Activated CD8-positive, alpha-beta T cell treated with anti-CD3 and anti-CD28 coated beads for 36 hours (primary cell): ENCODE measurements around the gene TMEM184A. TPM values are rescaled to one million over a fixed set of nuclear protein-coding genes. Genes with fewer than 3 reads are reported as not detected.
A peak's percentile ranks its signal among the peaks of the same experiment; 100 is the strongest.

Experiments
- ATAC-seq: fragments of 200-7000 bp; cut with Tn5 transposase; one replicate; pipeline ENCODE4 v1.10.0; 2021; ENCODE audit warnings: mild to moderate bottlenecking, moderate library complexity
- CTCF ChIA-PET: fragments of 350-600 bp; sonication (Branson Sonifier 250); formaldehyde crosslinking; loops from one replicate; lab custom pipeline; 2021; ENCODE audit warnings: antibody characterized with exemption; lab: Charles Lee
- POLR2A ChIA-PET: fragments of 350-600 bp; sonication (Branson Sonifier 250); formaldehyde crosslinking; loops from one replicate; lab custom pipeline; 2021; ENCODE audit warnings: antibody characterized with exemption; lab: Charles Lee
- DNase-seq: peaks from one replicate; pipeline ENCODE4 v3.0.0-alpha.2; 2020
- H3K27ac Mint-ChIP-seq: one replicate; pipeline ENCODE4 v1.8.0; 2021; ENCODE audit warnings: mild to moderate bottlenecking, mixed read lengths
- H3K27me3 Mint-ChIP-seq: one replicate; pipeline ENCODE4 v1.8.0; 2021; ENCODE audit warnings: mixed read lengths
- H3K36me3 Mint-ChIP-seq: one replicate; pipeline ENCODE4 v1.8.0; 2021; ENCODE audit warnings: low read depth, mixed read lengths
- H3K4me1 Mint-ChIP-seq: one replicate; pipeline ENCODE4 v1.8.0; 2021; ENCODE audit warnings: low read depth, mixed read lengths
- H3K4me3 Mint-ChIP-seq: one replicate; pipeline ENCODE4 v1.8.0; 2021; ENCODE audit warnings: mild to moderate bottlenecking, moderate library complexity, mixed read lengths
- H3K9me3 Mint-ChIP-seq: one replicate; pipeline ENCODE4 v1.8.0; 2021; ENCODE audit warnings: mixed read lengths
- intact Hi-C: fragments of 100-400 bp; cut with micrococcal nuclease; formaldehyde crosslinking; loops from one replicate; pipeline ENCODE4 v1.10.0; 2022
- total RNA-seq, 2 experiments: library from RNA; stranded (reverse); gene quantifications; one replicate each; pipeline ENCODE4 v1.2.3, GENCODE V29; 2021
- TF ChIP-seq, protein P1 (sequence below): fragments of 200-600 bp; IDR thresholded peaks from one replicate; pipeline ENCODE4 v1.8.0; 2022; ENCODE audit warnings: antibody characterized with exemption, mild to moderate bottlenecking

TMEM184A gene
- total RNA-seq, 2 experiments from 2014 or later: not detected

DNA sequence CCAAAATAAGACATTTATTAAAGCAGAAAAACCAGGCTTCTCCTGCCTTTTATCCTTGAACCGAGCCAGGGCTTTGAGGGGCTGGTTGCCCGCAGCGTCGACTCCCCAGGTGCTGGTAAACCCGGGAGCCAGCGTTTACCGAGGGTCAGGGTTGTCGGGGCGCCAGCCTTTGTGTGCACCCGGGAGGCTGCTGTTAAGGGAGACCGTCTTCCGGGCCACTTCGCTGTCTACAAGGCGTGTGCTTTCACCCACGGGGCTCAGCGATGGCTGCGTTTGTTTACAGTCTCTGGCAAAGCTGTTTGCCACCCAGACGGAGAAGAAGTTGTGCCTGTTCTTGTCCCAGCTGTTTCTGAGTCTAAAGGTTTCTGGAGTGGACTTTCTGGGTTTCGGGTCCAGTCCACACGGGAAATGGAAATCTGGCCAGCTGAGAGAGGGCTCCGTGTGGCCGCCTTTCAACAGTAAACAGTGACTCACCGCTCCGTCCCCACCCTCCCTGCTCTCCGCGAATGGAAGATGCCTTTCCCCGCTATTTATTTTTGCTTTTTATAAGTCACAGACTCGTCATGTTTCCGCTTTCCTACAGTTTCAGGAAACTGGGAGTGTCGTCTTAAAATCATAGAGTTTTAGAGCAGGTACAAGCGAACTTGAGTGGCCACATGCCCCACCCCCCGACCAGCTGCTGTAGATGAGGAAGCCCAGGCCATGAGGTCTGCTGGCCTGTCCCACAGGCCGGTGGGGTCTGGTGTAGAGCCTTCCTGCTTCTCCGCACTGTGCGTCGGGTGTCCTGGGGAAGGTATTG is 23.4 kb downstream of the TMEM184A start:
- Mint-ChIP-seq H3K9me3 (no peaks in the 10 kb centered on the region), H3K27ac (peak overlapping the region; percentile 92), H3K36me3 (peaks cover 6% of the 10 kb centered on the region), H3K4me1 (peaks cover 24% of the 10 kb centered on the region), H3K27me3 (no peaks in the 10 kb centered on the region), H3K4me3 (peak overlapping the region; percentile 91)
- ChIA-PET POLR2A (interaction anchor here (0.7 to 3.4 kb wide), 4 partner anchors 16 to 58 kb away, joined by 3 to 13 read pairs (median 4); partner anchors contain the start of gene INTS1), CTCF (no interaction called here)
- TF ChIP-seq, protein P1, sequence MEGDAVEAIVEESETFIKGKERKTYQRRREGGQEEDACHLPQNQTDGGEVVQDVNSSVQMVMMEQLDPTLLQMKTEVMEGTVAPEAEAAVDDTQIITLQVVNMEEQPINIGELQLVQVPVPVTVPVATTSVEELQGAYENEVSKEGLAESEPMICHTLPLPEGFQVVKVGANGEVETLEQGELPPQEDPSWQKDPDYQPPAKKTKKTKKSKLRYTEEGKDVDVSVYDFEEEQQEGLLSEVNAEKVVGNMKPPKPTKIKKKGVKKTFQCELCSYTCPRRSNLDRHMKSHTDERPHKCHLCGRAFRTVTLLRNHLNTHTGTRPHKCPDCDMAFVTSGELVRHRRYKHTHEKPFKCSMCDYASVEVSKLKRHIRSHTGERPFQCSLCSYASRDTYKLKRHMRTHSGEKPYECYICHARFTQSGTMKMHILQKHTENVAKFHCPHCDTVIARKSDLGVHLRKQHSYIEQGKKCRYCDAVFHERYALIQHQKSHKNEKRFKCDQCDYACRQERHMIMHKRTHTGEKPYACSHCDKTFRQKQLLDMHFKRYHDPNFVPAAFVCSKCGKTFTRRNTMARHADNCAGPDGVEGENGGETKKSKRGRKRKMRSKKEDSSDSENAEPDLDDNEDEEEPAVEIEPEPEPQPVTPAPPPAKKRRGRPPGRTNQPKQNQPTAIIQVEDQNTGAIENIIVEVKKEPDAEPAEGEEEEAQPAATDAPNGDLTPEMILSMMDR: no peak
- ATAC-seq (peak; percentile 51), DNase-seq (peak; percentile 74)
- intact Hi-C loops: no loop called here

DNA sequence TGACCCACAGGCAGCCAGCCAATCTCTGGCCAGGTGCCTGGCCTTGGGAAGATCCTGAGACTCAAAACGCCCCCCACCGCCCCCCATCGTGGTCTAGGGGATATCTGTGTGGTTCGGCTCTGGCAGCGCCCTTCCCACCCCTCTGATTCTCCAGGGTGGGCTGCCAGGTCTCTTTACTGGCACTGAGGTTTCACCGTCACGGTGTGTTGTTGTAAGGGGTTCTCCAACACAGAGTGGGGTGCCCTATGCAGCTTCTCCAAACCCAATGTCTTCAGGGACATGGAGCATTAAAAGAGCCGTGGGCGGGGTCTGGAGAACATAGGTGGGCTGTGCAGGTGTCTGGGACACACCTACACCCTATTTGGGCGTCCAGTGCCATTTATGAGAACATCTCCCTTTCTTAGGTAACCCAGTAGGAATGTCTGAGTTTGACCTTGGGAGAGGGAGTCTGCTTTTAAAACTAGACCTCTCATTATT is 24.0 kb downstream of the TMEM184A start:
- intact Hi-C loops: no loop called here
- TF ChIP-seq, protein P1: no peak
- DNase-seq: peak; percentile 33
- POLR2A ChIA-PET: interaction anchor here (0.7 to 3.4 kb wide), 3 partner anchors 24 to 57 kb away, joined by 3 to 13 read pairs (median 3); partner anchors contain the start of gene INTS1
- peak overlapping the region; percentile 91 for H3K4me3 Mint-ChIP-seq
- peaks cover 6% of the 10 kb centered on the region for H3K36me3 Mint-ChIP-seq
- ATAC-seq: no peak
- CTCF ChIA-PET: no interaction called here
- H3K4me1 Mint-ChIP-seq: peaks cover 24% of the 10 kb centered on the region
- H3K9me3 Mint-ChIP-seq: no peaks in the 10 kb centered on the region
- H3K27ac Mint-ChIP-seq: peak overlapping the region; percentile 92
- no peaks in the 10 kb centered on the region for H3K27me3 Mint-ChIP-seq

DNA sequence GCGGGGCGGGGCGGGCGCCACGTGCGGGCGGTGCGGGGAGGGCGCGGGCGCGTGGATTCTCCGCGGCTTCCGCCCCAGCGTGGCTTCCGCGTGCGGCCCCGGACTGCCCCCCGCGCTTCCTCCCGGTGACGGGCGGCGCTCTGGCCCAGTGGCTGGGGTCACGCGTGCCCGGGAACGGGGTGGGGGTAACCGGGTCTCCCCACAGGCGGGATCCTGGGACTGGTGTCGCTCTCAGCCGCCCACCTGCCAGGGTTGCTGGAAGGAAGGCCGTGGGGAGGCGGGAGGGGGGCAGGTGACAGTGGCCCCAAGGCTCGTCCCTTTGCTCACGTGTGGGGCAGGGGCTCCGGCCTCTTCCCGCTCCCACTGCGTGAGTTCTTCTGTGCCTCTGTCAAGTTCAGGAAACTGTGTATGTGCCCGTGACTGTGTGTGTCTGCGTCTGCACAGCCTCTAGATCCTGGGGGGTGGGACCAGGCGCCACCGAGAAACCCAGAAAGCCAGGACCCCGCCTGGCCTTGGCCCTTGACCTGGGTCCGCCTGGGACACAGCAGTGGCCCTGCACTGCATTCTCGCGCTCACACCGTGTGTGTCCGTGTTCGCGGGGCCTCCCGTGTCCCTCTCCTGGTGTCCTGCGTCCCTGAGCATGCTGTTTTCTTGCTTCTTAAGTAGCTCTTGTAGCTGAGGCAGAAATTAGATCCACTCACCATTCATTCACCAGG is 24.6 kb downstream of the TMEM184A start:
- ChIA-PET CTCF (no interaction called here), POLR2A (interaction anchor here (0.7 to 3.4 kb wide), 3 partner anchors 23 to 57 kb away, joined by 3 to 13 read pairs (median 3); partner anchors contain the start of gene INTS1)
- H3K27me3 Mint-ChIP-seq: peaks cover 4% of the 10 kb centered on the region
- TF ChIP-seq, protein P1: no peak
- no peaks in the 10 kb centered on the region for H3K9me3 Mint-ChIP-seq
- peaks cover 4% of the 10 kb centered on the region for H3K36me3 Mint-ChIP-seq
- peak overlapping the region; percentile 92 for H3K27ac Mint-ChIP-seq
- DNase-seq: peak; percentile 48
- intact Hi-C loops: no loop called here
- H3K4me3 Mint-ChIP-seq: peak overlapping the region; percentile 91
- ATAC-seq: no peak
- H3K4me1 Mint-ChIP-seq: peaks cover 21% of the 10 kb centered on the region

DNA sequence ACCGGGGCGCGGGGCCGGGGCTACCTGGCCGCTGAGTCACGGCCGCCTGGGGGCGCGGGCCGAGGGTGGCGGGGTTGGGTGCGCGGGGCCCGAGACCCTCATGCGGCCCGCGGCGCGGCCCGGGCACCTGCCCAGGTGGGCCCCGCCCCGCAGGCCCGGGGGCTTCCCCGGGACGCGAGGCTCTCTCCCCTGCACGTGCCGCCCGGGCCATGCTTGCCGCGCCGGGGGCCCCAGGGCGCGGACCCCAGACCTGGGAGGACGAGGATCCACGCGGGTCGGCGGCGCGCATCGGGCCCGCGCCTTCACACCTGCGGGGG is 25.1 kb downstream of the TMEM184A start:
- ChIA-PET POLR2A (interaction anchor here (3.4 kb wide), 1 partner anchor 26 kb away, joined by 13 read pairs; the partner anchor contains the start of gene INTS1), CTCF (no interaction called here)
- Mint-ChIP-seq H3K4me1 (peaks cover 21% of the 10 kb centered on the region), H3K36me3 (peaks cover 3% of the 10 kb centered on the region), H3K9me3 (no peaks in the 10 kb centered on the region), H3K27ac (no peak overlapping the region), H3K4me3 (no peak overlapping the region), H3K27me3 (peaks cover 4% of the 10 kb centered on the region)
- intact Hi-C loops: no loop called here
- ATAC-seq (peak; percentile 2), DNase-seq (peak; percentile 20)
- TF ChIP-seq, protein P1: no peak
